Measurements from ENCODE around the gene DYNC2I2. TPM values are rescaled to one million over a fixed set of nuclear protein-coding genes. Genes with fewer than 3 reads are reported as not detected.

DYNC2I2 gene
- 83.4 and 85.4 TPM in 2 replicates for total RNA-seq
- long read RNA-seq, transcript WDR34-201 (9 exons, 1,755 nt), result major isoform, 27 of 38 reads
- long read RNA-seq, partial matches to known transcripts, result 7 of 38 reads
- long read RNA-seq, other reads (novel, unspliced or antisense), result 4 of 38 reads

GRCh38 chr9:128656416-128657343 lies at the start of gene DYNC2I2:
TSS of gene DYNC2I2 (minus strand) at chr9:128656847. CDS start at chr9:128656726, 121 bp downstream.
- peak; percentile 95 for DNase-seq (ENCODE audit: low spot score, unreplicated experiment)
- no peak for TF ChIP-seq CTCF (IDR thresholded peaks at IDR 0.05; ENCODE audit: unreplicated experiment)
- no peaks in the 10 kb centered on the region for H3K27me3 Mint-ChIP-seq
- peak within 1 kb of the TSS; percentile 82 for H3K4me3 Mint-ChIP-seq (ENCODE audit: low read depth)
- peak within 1 kb of the TSS; percentile 100 for H3K27ac Mint-ChIP-seq
- no peaks in the 10 kb centered on the region for H3K9me3 Mint-ChIP-seq (ENCODE audit: low read depth)
- no peaks in the 10 kb centered on the region for H3K36me3 Mint-ChIP-seq (ENCODE audit: insufficient read depth)
- H3K4me1 Mint-ChIP-seq (ENCODE audit: low read depth), result peaks cover 2% of the 10 kb centered on the region

- Mint-ChIP-seq H3K36me3 (ENCODE audit: insufficient read depth) (peaks cover 2% of the 10 kb centered on the region), H3K27ac (no peak overlapping the region), H3K4me1 (ENCODE audit: low read depth) (peaks cover 3% of the 10 kb centered on the region), H3K9me3 (ENCODE audit: low read depth) (no peaks in the 10 kb centered on the region), H3K27me3 (no peaks in the 10 kb centered on the region), H3K4me3 (ENCODE audit: low read depth) (no peak overlapping the region)
- no peak for DNase-seq (ENCODE audit: low spot score, unreplicated experiment)
- TF ChIP-seq CTCF (IDR thresholded peaks at IDR 0.05; ENCODE audit: unreplicated experiment), result no peak
These were observed 49.4 kb upstream of the DYNC2I2 start for GRCh38 chr9:128706045-128706444.

DNA sequence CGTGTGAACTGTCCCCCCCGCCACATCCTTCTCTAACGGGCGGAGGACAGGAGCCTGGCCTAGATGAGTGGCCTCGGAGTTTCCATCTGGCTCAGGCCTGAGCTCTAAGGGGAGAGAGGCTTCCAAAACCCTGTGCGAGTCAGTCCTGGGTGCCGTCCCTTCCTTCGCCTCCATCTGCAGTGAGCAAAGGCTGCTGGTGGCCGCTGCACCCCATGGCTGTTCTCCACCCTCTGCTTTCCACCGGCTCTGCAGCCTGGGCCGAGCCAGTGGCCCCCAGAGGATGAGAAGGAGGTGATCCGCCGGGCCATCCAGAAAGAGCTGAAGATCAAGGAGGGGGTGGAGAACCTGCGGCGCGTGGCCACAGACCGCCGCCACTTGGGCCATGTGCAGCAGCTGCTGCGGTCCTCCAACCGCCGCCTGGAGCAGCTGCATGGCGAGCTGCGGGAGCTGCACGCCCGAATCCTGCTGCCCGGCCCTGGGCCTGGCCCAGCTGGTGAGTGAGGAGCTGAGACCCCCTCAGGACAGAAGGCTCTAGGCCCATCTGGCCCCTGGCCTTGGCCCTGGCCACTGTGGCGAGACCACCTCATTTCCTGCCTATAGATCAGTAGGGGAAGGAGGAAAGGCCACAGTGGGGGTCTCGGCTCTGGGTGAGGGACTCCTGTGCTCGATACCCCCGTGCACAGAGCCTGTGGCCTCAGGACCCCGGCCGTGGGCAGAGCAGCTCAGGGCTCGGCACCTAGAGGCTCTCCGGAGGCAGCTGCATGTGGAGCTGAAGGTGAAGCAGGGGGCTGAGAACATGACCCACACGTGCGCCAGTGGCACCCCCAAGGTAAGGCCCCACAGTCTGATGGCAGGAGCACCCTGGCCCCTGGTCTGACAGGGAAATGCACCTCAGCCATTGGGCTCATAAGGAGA lies 48.7 kb upstream of the DYNC2I2 start:
- Mint-ChIP-seq H3K4me3 (ENCODE audit: low read depth) (no peak overlapping the region), H3K9me3 (ENCODE audit: low read depth) (no peaks in the 10 kb centered on the region), H3K36me3 (ENCODE audit: insufficient read depth) (peaks cover 2% of the 10 kb centered on the region), H3K4me1 (ENCODE audit: low read depth) (peaks cover 3% of the 10 kb centered on the region), H3K27me3 (no peaks in the 10 kb centered on the region), H3K27ac (no peak overlapping the region)
- no peak for TF ChIP-seq CTCF (IDR thresholded peaks at IDR 0.05; ENCODE audit: unreplicated experiment)
- DNase-seq (ENCODE audit: low spot score, unreplicated experiment), result no peak

- Mint-ChIP-seq H3K27ac (no peak overlapping the region), H3K4me1 (ENCODE audit: low read depth) (peaks cover 3% of the 10 kb centered on the region), H3K36me3 (ENCODE audit: insufficient read depth) (no peaks in the 10 kb centered on the region), H3K9me3 (ENCODE audit: low read depth) (no peaks in the 10 kb centered on the region), H3K4me3 (ENCODE audit: low read depth) (peak overlapping the region; percentile 83), H3K27me3 (no peaks in the 10 kb centered on the region)
- TF ChIP-seq CTCF (IDR thresholded peaks at IDR 0.05; ENCODE audit: unreplicated experiment), result no peak
- DNase-seq (ENCODE audit: low spot score, unreplicated experiment), result no peak
These were observed 47.7 kb upstream of the DYNC2I2 start for GRCh38 chr9:128704356-128704670.

Data from progenitor cell of endocrine pancreas (in vitro differentiated cells).